Bronchial epithelial cell (primary cell): ENCODE results near the gene NEO1. TPM values are rescaled to one million over a fixed set of nuclear protein-coding genes. Genes with fewer than 3 reads are reported as not detected.

Experiments used
- DNase-seq: peaks from one replicate; pipeline ENCODE4 v3.0.0-alpha.2; 2010; ENCODE audit warnings: low read depth
- FAIRE-seq: peaks from 2 replicates; lab custom pipeline; 2011; peaks lifted over from hg19 to GRCh38; lab: Jason Lieb, UNC
- H3K27me3 ChIP-seq: 2 replicates; pipeline ENCODE4 v1.5.1; 2011; ENCODE audit warnings: low read length; ENCODE audit not compliant: control insufficient read depth, insufficient read depth
- H3K36me3 ChIP-seq: 2 replicates; pipeline ENCODE4 v1.5.1; 2011; ENCODE audit warnings: low read length; ENCODE audit not compliant: control insufficient read depth, insufficient read depth
- H3K4me3 ChIP-seq: 2 replicates; pipeline ENCODE4 v1.5.1; 2011; ENCODE audit warnings: mild to moderate bottlenecking, low read depth, low read length, control low read depth
- total RNA-seq: library from RNA; depleted of rRNA; stranded (reverse); fragments of >200 nt; gene quantifications from 2 replicates; pipeline ENCODE4 v1.2.1, GENCODE V29; 2014
- TF ChIP-seq, protein P1 (sequence below): IDR thresholded peaks from 2 replicates; pipeline ENCODE4 v1.5.1; 2011; ENCODE audit warnings: mild to moderate bottlenecking, moderate library complexity, low read length, control low read depth, inconsistent platforms; ENCODE audit not compliant: insufficient read depth, severe bottlenecking

The NEO1 gene
- total RNA-seq, 1 donor from 2014 or later, result 10.5 TPM

DNA sequence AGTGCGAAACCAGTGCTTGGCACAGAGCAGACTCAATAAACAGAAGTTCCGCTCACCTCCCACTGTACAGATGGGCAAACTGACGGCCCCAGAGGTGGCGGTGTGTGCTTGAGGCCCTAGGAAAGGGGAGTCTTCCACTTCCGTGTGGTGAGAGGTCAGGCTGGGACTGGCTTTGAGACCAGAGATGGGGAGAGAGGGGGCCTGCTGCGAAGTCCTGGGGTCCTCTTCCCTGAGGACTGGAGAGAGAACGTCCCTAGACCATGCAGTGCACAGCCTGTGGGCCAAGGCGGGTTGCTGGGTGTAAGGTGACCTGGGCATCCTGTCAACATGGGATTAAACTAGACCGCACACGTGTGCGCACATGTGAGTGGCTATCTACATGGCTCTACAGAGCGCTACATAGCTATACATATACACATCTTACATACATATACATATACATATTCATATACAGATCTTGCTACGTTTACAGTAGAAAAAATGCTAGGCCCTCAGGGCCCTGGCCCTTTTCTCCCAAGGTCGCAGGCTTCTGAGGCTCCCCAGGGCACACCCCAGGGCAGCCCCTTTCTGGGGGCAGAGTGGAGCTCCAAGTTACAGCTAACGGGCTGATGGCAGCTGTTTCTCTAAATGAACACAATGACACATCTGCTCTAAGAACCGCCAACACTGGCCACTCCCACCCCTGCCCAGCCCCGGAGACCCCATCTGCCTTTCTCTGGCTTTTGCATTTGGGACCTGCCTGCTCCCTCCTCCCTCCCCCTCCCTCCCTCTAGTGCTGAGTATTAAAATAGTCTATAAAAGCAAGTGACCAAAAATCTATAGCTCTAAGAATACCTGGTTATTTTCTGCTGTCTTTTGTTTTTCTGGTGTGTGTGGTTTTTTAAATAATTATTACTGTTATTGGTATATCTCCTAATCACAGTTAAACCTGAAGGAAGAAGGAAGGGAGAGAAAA lies 269.5 kb downstream of the NEO1 start:
- Histone ChIP-seq H3K27me3 (peaks cover 7% of the 10 kb centered on the region), H3K4me3 (no peak overlapping the region), H3K36me3 (no peaks in the 10 kb centered on the region)
- no peak for DNase-seq
- TF ChIP-seq, protein P1, sequence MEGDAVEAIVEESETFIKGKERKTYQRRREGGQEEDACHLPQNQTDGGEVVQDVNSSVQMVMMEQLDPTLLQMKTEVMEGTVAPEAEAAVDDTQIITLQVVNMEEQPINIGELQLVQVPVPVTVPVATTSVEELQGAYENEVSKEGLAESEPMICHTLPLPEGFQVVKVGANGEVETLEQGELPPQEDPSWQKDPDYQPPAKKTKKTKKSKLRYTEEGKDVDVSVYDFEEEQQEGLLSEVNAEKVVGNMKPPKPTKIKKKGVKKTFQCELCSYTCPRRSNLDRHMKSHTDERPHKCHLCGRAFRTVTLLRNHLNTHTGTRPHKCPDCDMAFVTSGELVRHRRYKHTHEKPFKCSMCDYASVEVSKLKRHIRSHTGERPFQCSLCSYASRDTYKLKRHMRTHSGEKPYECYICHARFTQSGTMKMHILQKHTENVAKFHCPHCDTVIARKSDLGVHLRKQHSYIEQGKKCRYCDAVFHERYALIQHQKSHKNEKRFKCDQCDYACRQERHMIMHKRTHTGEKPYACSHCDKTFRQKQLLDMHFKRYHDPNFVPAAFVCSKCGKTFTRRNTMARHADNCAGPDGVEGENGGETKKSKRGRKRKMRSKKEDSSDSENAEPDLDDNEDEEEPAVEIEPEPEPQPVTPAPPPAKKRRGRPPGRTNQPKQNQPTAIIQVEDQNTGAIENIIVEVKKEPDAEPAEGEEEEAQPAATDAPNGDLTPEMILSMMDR, result no peak
- no peak for FAIRE-seq

DNA sequence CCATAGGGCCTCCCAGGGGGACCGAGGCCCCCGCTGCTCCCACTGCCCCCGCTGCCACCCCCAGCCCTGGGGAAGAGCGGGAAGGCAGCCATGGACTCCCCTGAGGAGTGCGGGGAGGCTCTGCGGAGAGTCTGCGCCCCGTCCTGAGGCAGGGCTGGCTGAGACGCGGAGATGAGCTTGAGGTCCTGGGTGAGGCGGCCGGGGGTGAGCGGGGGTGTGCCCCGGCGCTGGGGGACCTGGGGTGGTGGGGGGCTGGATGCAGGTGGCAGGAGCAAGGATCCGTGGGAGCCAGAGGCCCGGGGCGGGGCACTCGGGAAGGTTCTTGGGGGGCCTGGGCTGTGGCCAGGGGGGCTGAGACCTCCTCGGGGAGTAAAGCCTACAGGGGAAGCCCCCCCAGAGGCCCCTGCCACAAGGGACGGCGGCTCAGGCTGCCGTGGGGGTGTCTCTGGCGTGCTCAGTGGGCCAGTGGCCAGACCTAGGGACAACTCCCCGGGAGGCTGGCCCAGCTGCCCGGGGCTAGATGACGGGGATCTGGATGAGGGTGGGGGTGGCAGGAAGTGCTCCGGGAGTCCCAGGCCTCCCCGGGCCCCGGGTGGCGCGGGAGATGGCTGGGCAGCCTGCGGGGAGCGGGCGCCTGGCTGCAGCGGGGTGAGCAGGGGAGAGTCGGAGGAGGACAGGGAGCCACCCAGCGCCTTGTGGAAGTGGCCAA lies 270.6 kb downstream of the NEO1 start:
- Histone ChIP-seq H3K36me3 (no peaks in the 10 kb centered on the region), H3K27me3 (peaks cover 7% of the 10 kb centered on the region), H3K4me3 (no peak overlapping the region)
- TF ChIP-seq, protein P1, result no peak
- DNase-seq (no peak), FAIRE-seq (no peak)

DNA sequence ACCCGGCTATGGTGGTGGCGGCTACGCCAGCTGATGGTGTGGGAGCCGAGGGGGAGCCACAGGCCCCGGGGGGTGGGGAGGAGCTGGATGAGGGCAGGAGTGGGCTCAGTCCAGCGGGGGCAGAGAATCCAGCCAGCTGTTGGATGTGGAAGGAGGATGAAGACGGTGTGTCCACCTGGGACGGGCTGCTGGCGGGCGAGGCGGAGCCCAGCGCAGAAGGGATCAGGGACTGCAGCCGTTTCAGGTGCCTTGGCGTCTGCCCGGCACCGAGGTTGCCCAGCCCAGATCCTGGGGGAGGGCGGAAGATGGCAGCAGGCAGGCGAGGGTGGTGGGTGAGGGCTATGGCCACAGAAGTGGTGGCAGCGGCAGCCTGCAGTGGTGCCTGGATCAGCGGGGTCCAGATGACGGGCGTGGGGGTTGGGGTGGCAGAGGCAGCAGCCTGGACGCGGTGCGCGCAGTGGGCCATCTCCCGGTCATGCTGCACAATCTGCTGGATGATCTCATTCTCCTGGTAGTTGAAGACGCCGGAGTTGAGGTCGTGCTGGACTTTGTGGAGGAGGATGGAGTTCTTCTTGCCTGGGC lies 271.2 kb downstream of the NEO1 start:
- no peak for FAIRE-seq

DNA sequence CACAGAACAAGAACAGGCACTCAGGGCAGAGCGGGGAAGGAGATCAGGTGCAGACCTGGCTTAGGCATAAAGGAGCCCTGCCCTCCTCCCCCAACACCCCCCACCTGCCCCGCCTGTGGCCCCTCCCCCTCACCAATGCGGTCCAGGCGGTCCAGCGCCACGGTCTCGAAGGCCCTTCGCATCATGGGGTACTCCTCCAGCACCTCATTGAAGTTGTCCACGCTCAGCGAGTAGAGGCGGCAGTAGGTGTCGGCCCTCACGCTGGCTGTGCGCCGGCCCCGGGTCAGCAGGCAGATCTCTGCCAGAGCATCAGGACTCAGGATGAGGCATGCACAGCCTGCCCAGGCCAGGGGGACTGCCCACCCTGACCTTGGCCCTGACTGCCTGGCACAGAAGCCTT lies 271.7 kb downstream of the NEO1 start:
- H3K36me3 ChIP-seq, result no peaks in the 10 kb centered on the region
- DNase-seq (no peak), FAIRE-seq (no peak)
- H3K4me3 ChIP-seq, result no peak overlapping the region
- TF ChIP-seq, protein P1, result no peak
- peaks cover 4% of the 10 kb centered on the region for H3K27me3 ChIP-seq

More for the DNA sequence above, 271.2 kb downstream of the NEO1 start:
- DNase-seq, result no peak
- no peaks in the 10 kb centered on the region for H3K36me3 ChIP-seq
- H3K27me3 ChIP-seq, result peaks cover 6% of the 10 kb centered on the region
- no peak overlapping the region for H3K4me3 ChIP-seq
- TF ChIP-seq, protein P1, result no peak

DNA sequence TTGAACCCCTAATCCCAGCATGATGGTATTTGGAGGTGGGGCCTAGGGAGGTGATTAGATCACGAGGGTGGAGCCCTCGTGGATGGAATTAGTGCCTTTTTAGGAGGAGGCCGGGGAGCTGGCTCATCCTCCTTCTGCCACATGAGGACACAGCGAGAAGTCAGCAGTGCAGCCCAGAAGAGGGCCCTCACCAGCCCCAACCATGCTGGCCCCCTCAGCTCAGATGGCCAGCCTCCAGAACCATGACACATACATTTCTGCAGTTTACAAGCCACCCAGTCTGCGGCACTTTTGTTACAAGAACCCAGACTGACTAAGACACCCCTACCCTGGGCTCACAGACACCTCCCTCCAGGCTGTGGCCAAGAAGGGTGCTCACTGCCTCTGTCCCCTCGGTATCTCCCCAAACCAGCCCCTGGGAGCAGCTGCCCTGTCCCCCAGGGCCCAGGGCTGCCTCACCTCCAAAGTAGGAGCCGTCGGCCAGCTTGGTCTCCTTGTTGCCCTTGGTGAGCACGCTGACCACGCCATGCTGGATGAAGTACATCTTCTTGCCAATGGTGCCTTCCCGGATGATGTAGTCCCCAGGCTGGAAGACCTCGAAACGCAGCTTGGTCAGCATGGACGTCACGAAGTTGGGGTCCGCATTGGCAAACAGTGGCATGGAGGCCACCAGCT lies 272.4 kb downstream of the NEO1 start:
- H3K27me3 ChIP-seq, result peaks cover 2% of the 10 kb centered on the region
- no peak overlapping the region for H3K4me3 ChIP-seq
- no peaks in the 10 kb centered on the region for H3K36me3 ChIP-seq
- FAIRE-seq, result no peak
- no peak for DNase-seq
- TF ChIP-seq, protein P1, result no peak
